Endothelial cell (in vitro differentiated cells): ENCODE results near the gene ST8SIA1. TPM values are rescaled to one million over a fixed set of nuclear protein-coding genes. Genes with fewer than 3 reads are reported as not detected.

Experiments
- DNase-seq: peaks from one replicate; pipeline ENCODE4 v3.0.0; 2021; ENCODE audit warnings: low spot score
- H3K27ac Mint-ChIP-seq: one replicate; pipeline ENCODE4 v1.8.0; 2021; ENCODE audit warnings: mixed read lengths, inconsistent platforms; ENCODE audit not compliant: unreplicated experiment
- H3K27me3 Mint-ChIP-seq: one replicate; pipeline ENCODE4 v1.8.0; 2021; ENCODE audit warnings: mild to moderate bottlenecking, moderate library complexity, mixed read lengths, inconsistent platforms; ENCODE audit not compliant: unreplicated experiment
- H3K36me3 Mint-ChIP-seq: one replicate; pipeline ENCODE4 v1.8.0; 2021; ENCODE audit warnings: mild to moderate bottlenecking, low read depth, mixed read lengths, inconsistent platforms; ENCODE audit not compliant: unreplicated experiment
- H3K4me1 Mint-ChIP-seq: one replicate; pipeline ENCODE4 v1.8.0; 2021; ENCODE audit warnings: mild to moderate bottlenecking, mixed read lengths, inconsistent platforms; ENCODE audit not compliant: unreplicated experiment
- H3K4me3 Mint-ChIP-seq: one replicate; pipeline ENCODE4 v1.8.0; 2021; ENCODE audit warnings: mild to moderate bottlenecking, mixed read lengths, inconsistent platforms; ENCODE audit not compliant: unreplicated experiment
- H3K9me3 Mint-ChIP-seq: one replicate; pipeline ENCODE4 v1.8.0; 2021; ENCODE audit warnings: mixed read lengths, inconsistent platforms; ENCODE audit not compliant: unreplicated experiment
- CTCF ChIP-seq: fragments of 200-600 bp; sonication (generic); IDR thresholded peaks from one replicate; pipeline ENCODE4 v1.5.0; 2021; ENCODE audit warnings: antibody characterized with exemption; ENCODE audit not compliant: unreplicated experiment
- total RNA-seq: library from RNA; stranded (reverse); fragmentation: NEBNext Ultra II Directional; extraction: Animal tissue kit (Norgen Biotek cat#: 25700); gene quantifications from one replicate; pipeline ENCODE4 v1.2.1, GENCODE V29; 2021; ENCODE audit not compliant: unreplicated experiment

ST8SIA1 gene
- total RNA-seq, 1 donor from 2014 or later = 0.77 TPM

GRCh38 chr12:22215467-22216253 is 118.8 kb downstream of the ST8SIA1 start:
- Mint-ChIP-seq H3K36me3 (no peaks in the 10 kb centered on the region), H3K9me3 (no peaks in the 10 kb centered on the region), H3K27me3 (no peaks in the 10 kb centered on the region), H3K27ac (no peak overlapping the region), H3K4me1 (no peaks in the 10 kb centered on the region), H3K4me3 (no peak overlapping the region)
- DNase-seq = no peak
- no peak for TF ChIP-seq CTCF

DNA sequence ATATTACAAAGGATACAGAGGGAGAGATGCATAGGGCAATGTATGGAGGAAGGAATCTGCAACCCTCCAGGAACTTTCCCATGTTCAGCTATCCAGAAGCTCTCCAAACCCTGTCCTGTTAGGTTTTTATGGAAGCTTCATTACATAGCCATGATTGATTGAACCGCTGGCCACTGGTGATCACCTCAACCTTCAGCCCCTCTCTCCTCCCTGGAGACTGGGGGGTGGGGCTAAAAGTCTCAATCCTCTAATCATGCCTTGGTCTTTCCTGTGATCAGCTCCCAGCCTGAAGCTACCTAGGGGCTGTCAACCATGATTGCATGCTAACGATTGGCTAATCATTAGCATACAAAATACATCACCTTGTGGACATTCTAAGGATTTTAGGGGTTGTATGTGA is 123.4 kb downstream of the ST8SIA1 start:
- no peaks in the 10 kb centered on the region for H3K27me3 Mint-ChIP-seq
- H3K9me3 Mint-ChIP-seq = no peaks in the 10 kb centered on the region
- no peak for TF ChIP-seq CTCF
- no peak overlapping the region for H3K27ac Mint-ChIP-seq
- no peaks in the 10 kb centered on the region for H3K36me3 Mint-ChIP-seq
- DNase-seq = no peak
- no peak overlapping the region for H3K4me3 Mint-ChIP-seq
- no peaks in the 10 kb centered on the region for H3K4me1 Mint-ChIP-seq

- H3K27ac Mint-ChIP-seq = no peak overlapping the region
- DNase-seq = no peak
- TF ChIP-seq CTCF = no peak
Measured at GRCh38 chr12:22209422-22209821, 125.1 kb downstream of the ST8SIA1 start.

GRCh38 chr12:22206111-22206728 is 128.3 kb downstream of the ST8SIA1 start:
- Mint-ChIP-seq H3K4me3 (no peak overlapping the region), H3K4me1 (no peaks in the 10 kb centered on the region), H3K36me3 (no peaks in the 10 kb centered on the region), H3K9me3 (no peaks in the 10 kb centered on the region), H3K27me3 (no peaks in the 10 kb centered on the region), H3K27ac (no peak overlapping the region)
- DNase-seq = no peak
- no peak for TF ChIP-seq CTCF

More at GRCh38 chr12:22209422-22209821, 125.1 kb downstream of the ST8SIA1 start:
- Mint-ChIP-seq H3K27me3 (no peaks in the 10 kb centered on the region), H3K9me3 (no peaks in the 10 kb centered on the region), H3K4me3 (no peak overlapping the region), H3K36me3 (no peaks in the 10 kb centered on the region), H3K4me1 (no peaks in the 10 kb centered on the region)

- Mint-ChIP-seq H3K4me3 (no peak overlapping the region), H3K9me3 (no peaks in the 10 kb centered on the region), H3K27me3 (no peaks in the 10 kb centered on the region)
Measured at GRCh38 chr12:22204391-22204790, 130.1 kb downstream of the ST8SIA1 start.

More at GRCh38 chr12:22204391-22204790, 130.1 kb downstream of the ST8SIA1 start:
- no peak for DNase-seq
- no peaks in the 10 kb centered on the region for H3K36me3 Mint-ChIP-seq
- no peak for TF ChIP-seq CTCF
- H3K27ac Mint-ChIP-seq = no peak overlapping the region
- no peaks in the 10 kb centered on the region for H3K4me1 Mint-ChIP-seq
